H9 (cell line): Measurements from ENCODE around the gene ANKS1B. TPM values are rescaled to one million over a fixed set of nuclear protein-coding genes. Genes with fewer than 3 reads are reported as not detected.

Source experiments
- DNase-seq: peaks from one replicate; pipeline ENCODE4 v3.0.0-alpha.2; 2017
- H2AFZ ChIP-seq: one replicate; pipeline ENCODE4 v1.6.1; 2013; ENCODE audit warnings: mild to moderate bottlenecking, low read length, control low read depth, moderate library complexity
- H2AK5ac ChIP-seq: 2 replicates; pipeline ENCODE4 v1.6.1; 2013; ENCODE audit warnings: low read length, control low read depth, mixed read lengths; ENCODE audit not compliant: insufficient read length
- H2BK120ac ChIP-seq: one replicate; pipeline ENCODE4 v1.6.1; 2013; ENCODE audit warnings: low read depth, mild to moderate bottlenecking, low read length, control low read depth, inconsistent platforms; ENCODE audit not compliant: poor library complexity, severe bottlenecking
- H2BK12ac ChIP-seq: 2 replicates; pipeline ENCODE4 v1.6.1; 2013; ENCODE audit warnings: low read length, control low read depth, mixed read lengths, low read depth; ENCODE audit not compliant: insufficient read length
- H2BK15ac ChIP-seq: 2 replicates; pipeline ENCODE4 v1.6.1; 2013; ENCODE audit warnings: low read depth, low read length, control low read depth
- H2BK20ac ChIP-seq: one replicate; pipeline ENCODE4 v1.6.1; 2013; ENCODE audit warnings: low read depth, mild to moderate bottlenecking, low read length, control low read depth, inconsistent platforms; ENCODE audit not compliant: poor library complexity, severe bottlenecking
- H2BK5ac ChIP-seq: 2 replicates; pipeline ENCODE4 v1.6.1; 2013; ENCODE audit warnings: low read length, control low read depth, mixed read lengths; ENCODE audit not compliant: insufficient read length
- H3K14ac ChIP-seq: 2 replicates; pipeline ENCODE4 v1.6.1; 2013; ENCODE audit warnings: low read length, control low read depth; ENCODE audit not compliant: insufficient read depth
- H3K18ac ChIP-seq: 2 replicates; pipeline ENCODE4 v1.6.1; 2013; ENCODE audit warnings: low read depth, mild to moderate bottlenecking, mixed read lengths, low read length, control low read depth; ENCODE audit not compliant: insufficient read length
- H3K23ac ChIP-seq: 2 replicates; pipeline ENCODE4 v1.6.1; 2013; ENCODE audit warnings: low read length, control low read depth, mixed read lengths, low read depth; ENCODE audit not compliant: insufficient read length
- H3K23me2 ChIP-seq: 2 replicates; pipeline ENCODE4 v1.6.1; 2013; ENCODE audit warnings: low read depth, mild to moderate bottlenecking, mixed read lengths, low read length, control low read depth; ENCODE audit not compliant: insufficient read length, poor library complexity, severe bottlenecking
- H3K27ac ChIP-seq: 2 replicates; pipeline ENCODE4 v1.5.1; 2013; ENCODE audit warnings: low read length, control low read depth, mixed read lengths, low read depth; ENCODE audit not compliant: insufficient read length
- H3K27me3 ChIP-seq: 2 replicates; pipeline ENCODE4 v1.6.1; 2013; ENCODE audit warnings: low read length, control low read depth, inconsistent platforms; ENCODE audit not compliant: insufficient read depth
- H3K4ac ChIP-seq: 2 replicates; pipeline ENCODE4 v1.6.1; 2013; ENCODE audit warnings: low read depth, mild to moderate bottlenecking, control low read depth, inconsistent platforms, low read length, moderate library complexity
- H3K4me1 ChIP-seq: 2 replicates; pipeline ENCODE4 v1.6.1; 2013; ENCODE audit warnings: low read length, control low read depth, inconsistent platforms; ENCODE audit not compliant: insufficient read depth
- H3K4me2 ChIP-seq: 2 replicates; pipeline ENCODE4 v1.6.1; 2013; ENCODE audit warnings: low read length, control low read depth, mixed read lengths; ENCODE audit not compliant: insufficient read length, insufficient read depth
- H3K56ac ChIP-seq: 2 replicates; pipeline ENCODE4 v1.6.1; 2013; ENCODE audit warnings: low read depth, mild to moderate bottlenecking, mixed read lengths, low read length, control low read depth; ENCODE audit not compliant: insufficient read length
- H3K79me1 ChIP-seq: 2 replicates; pipeline ENCODE4 v1.6.1; 2013; ENCODE audit warnings: low read depth, mild to moderate bottlenecking, moderate library complexity, low read length, control low read depth, inconsistent platforms; ENCODE audit not compliant: insufficient read depth, poor library complexity, severe bottlenecking
- H3K79me2 ChIP-seq: 2 replicates; pipeline ENCODE4 v1.6.1; 2013; ENCODE audit warnings: low read length, control low read depth, inconsistent platforms; ENCODE audit not compliant: insufficient read depth
- H3K9ac ChIP-seq: 2 replicates; pipeline ENCODE4 v1.6.1; 2013; ENCODE audit warnings: low read length, control low read depth, mixed read lengths; ENCODE audit not compliant: insufficient read length; ENCODE audit errors: extremely low read depth
- H3K9me3 ChIP-seq: one replicate; pipeline ENCODE4 v1.6.1; 2013; ENCODE audit warnings: low read depth, low read length, inconsistent platforms; ENCODE audit not compliant: control insufficient read depth
- H3T11ph ChIP-seq: one replicate; pipeline ENCODE4 v1.6.1; 2013; ENCODE audit warnings: mild to moderate bottlenecking, low read length, control low read depth, inconsistent platforms
- H4K20me1 ChIP-seq: one replicate; pipeline ENCODE4 v1.6.1; 2013; ENCODE audit not compliant: control insufficient read depth, insufficient read length, insufficient read depth
- H4K5ac ChIP-seq: 2 replicates; pipeline ENCODE4 v1.6.1; 2013; ENCODE audit warnings: low read depth, mild to moderate bottlenecking, mixed read lengths, low read length, control low read depth; ENCODE audit not compliant: insufficient read length
- H4K8ac ChIP-seq: replicated peaks from 2 replicates; pipeline ENCODE4 v1.6.1; 2013; ENCODE audit warnings: low read length, control low read depth, mixed read lengths, low read depth; ENCODE audit not compliant: insufficient read length
- H4K91ac ChIP-seq: 2 replicates; pipeline ENCODE4 v1.6.1; 2013; ENCODE audit warnings: low read depth, mild to moderate bottlenecking, moderate library complexity, mixed read lengths, low read length, control low read depth; ENCODE audit not compliant: insufficient read length
- H3K27ac Mint-ChIP-seq, 3 experiments: 2 replicates in 2 of 3; 3 replicates in 1 of 3; pipeline ENCODE4 v1.8.0; 2020 to 2021; ENCODE audit warnings: mixed read lengths in 3 of 3, mild to moderate bottlenecking in 1 of 3, moderate library complexity in 1 of 3
- H3K27me3 Mint-ChIP-seq: 2 replicates; pipeline ENCODE4 v1.8.0; 2021; ENCODE audit warnings: low read depth, mild to moderate bottlenecking, moderate library complexity, mixed read lengths
- H3K36me3 Mint-ChIP-seq, 3 experiments: 2 replicates in 2 of 3; 3 replicates in 1 of 3; pipeline ENCODE4 v1.8.0; 2020 to 2021; ENCODE audit warnings: low read depth in 3 of 3, mixed read lengths in 3 of 3; ENCODE audit not compliant: insufficient read depth in 1 of 3
- H3K4me1 Mint-ChIP-seq, 2 experiments: 2 replicates each; pipeline ENCODE4 v1.8.0; 2020; ENCODE audit warnings: mixed read lengths in 2 of 2
- H3K4me3 Mint-ChIP-seq, 2 experiments: 2 replicates in 1 of 2; 3 replicates in 1 of 2; pipeline ENCODE4 v1.8.0; 2020 to 2021; ENCODE audit warnings: mild to moderate bottlenecking in 2 of 2, mixed read lengths in 2 of 2, moderate library complexity in 1 of 2
- H3K9me3 Mint-ChIP-seq, 2 experiments: 2 replicates in 1 of 2; 3 replicates in 1 of 2; pipeline ENCODE4 v1.8.0; 2020; ENCODE audit warnings: mild to moderate bottlenecking in 2 of 2, mixed read lengths in 2 of 2, moderate library complexity in 1 of 2
- CTCF ChIP-seq: fragments of 200-600 bp; sonication (generic); conservative IDR thresholded peaks from 3 replicates; pipeline ENCODE4 v1.8.0; 2021; ENCODE audit warnings: antibody characterized with exemption, mild to moderate bottlenecking
- WGBS: extraction: QIAGEN DNeasy Blood & Tissue Kit; methylation state at CpG from one replicate; pipeline ENCODE4 v1.1.7; 2013; ENCODE audit warnings: missing lambda C conversion rate, low lambda C conversion rate, mixed read lengths; ENCODE audit not compliant: insufficient read length; ENCODE audit errors: extremely low coverage; 5-methylcytosine and 5-hydroxymethylcytosine counted together
- total RNA-seq: library from RNA; stranded (reverse); gene quantifications from 2 replicates; pipeline ENCODE4 v1.2.1, GENCODE V29; 2021

ANKS1B gene
- total RNA-seq, 1 experiment from 2014 or later: 4.1 TPM

DNA sequence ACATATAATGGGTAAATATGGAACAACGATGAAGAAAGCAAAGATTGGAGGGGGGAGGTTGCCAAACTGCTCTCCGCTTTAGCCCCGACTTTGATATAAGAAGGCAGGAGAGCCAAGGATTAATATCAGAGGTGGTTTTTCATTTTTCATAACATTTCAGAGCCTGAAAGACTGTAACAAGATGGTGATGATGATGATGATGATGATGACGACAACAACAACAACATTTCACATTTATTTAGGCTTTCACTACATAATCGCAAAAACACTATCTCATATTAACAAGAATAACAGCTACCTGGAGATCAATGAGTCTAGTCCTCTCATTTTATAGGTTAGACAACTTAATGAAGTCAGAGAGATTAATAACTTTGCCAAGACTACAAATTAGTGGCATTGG lies 86.1 kb downstream of the ANKS1B start:
- no peak overlapping the region for H4K5ac ChIP-seq
- no peak overlapping the region for H3K4ac ChIP-seq
- H2AFZ ChIP-seq: no peak overlapping the region
- H3K4me1 ChIP-seq: no peaks in the 10 kb centered on the region
- no peak overlapping the region for H3K56ac ChIP-seq
- no peak for DNase-seq
- H3K79me2 ChIP-seq: no peaks in the 10 kb centered on the region
- no peak overlapping the region for H2AK5ac ChIP-seq
- no peaks in the 10 kb centered on the region for H3K79me1 ChIP-seq
- no peak overlapping the region for H4K91ac ChIP-seq
- H3K4me2 ChIP-seq: no peak overlapping the region
- H3K23me2 ChIP-seq: no peaks in the 10 kb centered on the region
- no peak overlapping the region for H3K23ac ChIP-seq
- Mint-ChIP-seq H3K36me3 (no peaks in the 10 kb centered on the region), H3K4me3 (no peak overlapping the region), H3K4me1 (no peaks in the 10 kb centered on the region), H3K9me3 (no peaks in the 10 kb centered on the region), H3K27me3 (no peaks in the 10 kb centered on the region), H3K27ac (no peak overlapping the region)
- no peak for TF ChIP-seq CTCF
- no peak overlapping the region for H4K8ac ChIP-seq
- H2BK12ac ChIP-seq: no peak overlapping the region
- no peak overlapping the region for H3K18ac ChIP-seq
- no peaks in the 10 kb centered on the region for H4K20me1 ChIP-seq
- no CpG with 5 or more reads among the region's 5 CpGs for WGBS
- no peaks in the 10 kb centered on the region for H3K27me3 ChIP-seq
- H2BK20ac ChIP-seq: no peak overlapping the region
- no peak overlapping the region for H3K14ac ChIP-seq
- no peak overlapping the region for H3K27ac ChIP-seq
- no peak overlapping the region for H3T11ph ChIP-seq
- H2BK15ac ChIP-seq: no peak overlapping the region
- H3K9ac ChIP-seq: no peak overlapping the region
- no peak overlapping the region for H2BK5ac ChIP-seq
- H3K9me3 ChIP-seq: no peaks in the 10 kb centered on the region
- H2BK120ac ChIP-seq: no peak overlapping the region
